B cell (primary cell): Measurements from ENCODE around the gene RIPK1. TPM values are rescaled to one million over a fixed set of nuclear protein-coding genes. Genes with fewer than 3 reads are reported as not detected.
"Not testable (repeated sequence)": the region's sequence is repeated elsewhere in the genome, so short reads cannot be mapped to it uniquely, and the experiment has no call there.

Experiments
- ATAC-seq: fragments of 200-7000 bp; cut with Tn5 transposase; one replicate; pipeline ENCODE4 v1.10.0; 2021; ENCODE audit warnings: low read depth, mild to moderate bottlenecking, moderate number of reproducible peaks, moderate library complexity
- CTCF ChIA-PET: fragments of 350-600 bp; sonication (Branson Sonifier 250); formaldehyde crosslinking; loops from one replicate; lab custom pipeline; 2021; ENCODE audit warnings: antibody characterized with exemption, inconsistent platforms; lab: Charles Lee
- POLR2A ChIA-PET: fragments of 350-600 bp; sonication (Branson Sonifier 250); formaldehyde crosslinking; loops from one replicate; lab custom pipeline; 2021; ENCODE audit warnings: antibody characterized with exemption; lab: Charles Lee
- DNase-seq: peaks from one replicate; pipeline ENCODE4 v3.0.0; 2013
- H2AFZ ChIP-seq: 2 replicates; pipeline ENCODE4 v1.6.1; 2012; ENCODE audit warnings: mild to moderate bottlenecking, low read depth, low read length; ENCODE audit not compliant: insufficient read depth, poor library complexity, severe bottlenecking
- H3K27ac ChIP-seq, 2 donors: 1 replicate in 1 of 2; 2 replicates in 1 of 2; pipeline ENCODE4 v1.5.1; 2012 to 2013; ENCODE audit warnings: low read length in 2 of 2, mild to moderate bottlenecking in 2 of 2, moderate library complexity in 1 of 2
- H3K27me3 ChIP-seq, 4 experiments: fragments of 200-600 bp in 1 of 4; sonication (generic) in 1 of 4; replicated peaks in 1 of 4; 1 replicate in 2 of 4; 2 replicates in 2 of 4; pipeline versions ENCODE4 v1.6.1 to v1.7.0; 2013 to 2016; ENCODE audit warnings: low read length in 3 of 4, mild to moderate bottlenecking in 2 of 4, mixed read lengths in 1 of 4, moderate library complexity in 1 of 4; ENCODE audit not compliant: insufficient read depth in 4 of 4, control insufficient read depth in 3 of 4; ENCODE audit errors: control extremely low read depth in 1 of 4
- H3K36me3 ChIP-seq, 2 experiments: replicated peaks in 1 of 2; 1 replicate in 1 of 2; 2 replicates in 1 of 2; pipeline versions ENCODE4 v1.6.1 to v1.7.1; 2013; ENCODE audit warnings: low read length in 1 of 2; ENCODE audit not compliant: insufficient read depth in 2 of 2, control insufficient read depth in 1 of 2; ENCODE audit errors: control extremely low read depth in 1 of 2, extremely low read depth in 1 of 2
- H3K4me1 ChIP-seq, 2 donors: fragments of 200-600 bp in 1 of 2; sonication (generic) in 1 of 2; 1 replicate in 1 of 2; 2 replicates in 1 of 2; pipeline versions ENCODE4 v1.5.1 to v1.6.1; 2013 to 2017; ENCODE audit warnings: low read length in 2 of 2; ENCODE audit not compliant: control insufficient read depth in 2 of 2, insufficient read depth in 2 of 2
- H3K4me2 ChIP-seq: replicated peaks from 2 replicates; pipeline ENCODE3; 2012; ENCODE audit warnings: mild to moderate bottlenecking, low read depth, low read length; ENCODE audit not compliant: poor library complexity, severe bottlenecking
- H3K4me3 ChIP-seq, 5 experiments: fragments of 200-600 bp in 1 of 5; sonication (generic) in 1 of 5; 1 replicate in 3 of 5; 2 replicates in 2 of 5; pipeline versions ENCODE4 v1.5.1 to v1.7.0; 2011 to 2016; ENCODE audit warnings: low read length in 4 of 5, mild to moderate bottlenecking in 4 of 5, low read depth in 2 of 5, control low read depth in 1 of 5, moderate library complexity in 1 of 5; ENCODE audit not compliant: insufficient read depth in 1 of 5; ENCODE audit errors: control extremely low read depth in 1 of 5, extremely low read depth in 1 of 5
- H3K79me2 ChIP-seq: fragments of 200-600 bp; sonication (generic); one replicate; pipeline ENCODE4 v1.6.0; 2016; ENCODE audit warnings: low read length; ENCODE audit not compliant: control insufficient read depth, insufficient read depth
- H3K9ac ChIP-seq: fragments of 200-600 bp; sonication (generic); 2 replicates; pipeline ENCODE4 v1.6.1; 2017; ENCODE audit warnings: mild to moderate bottlenecking, low read length, moderate library complexity
- H3K9me3 ChIP-seq, 3 donors: one replicate each; pipeline versions ENCODE4 v1.6.1 to v1.7.1; 2013; ENCODE audit warnings: low read length in 2 of 3; ENCODE audit not compliant: control insufficient read depth in 2 of 3, insufficient read depth in 1 of 3; ENCODE audit errors: control extremely low read depth in 1 of 3
- H4K20me1 ChIP-seq: 2 replicates; pipeline ENCODE4 v1.6.0; 2012; ENCODE audit warnings: mild to moderate bottlenecking, low read length; ENCODE audit not compliant: insufficient read depth, control insufficient read depth, poor library complexity, severe bottlenecking
- H3K27ac Mint-ChIP-seq: one replicate; pipeline ENCODE4 v1.8.0; 2021; ENCODE audit warnings: mixed read lengths
- H3K27me3 Mint-ChIP-seq: one replicate; pipeline ENCODE4 v1.8.0; 2021; ENCODE audit warnings: mixed read lengths
- H3K4me1 Mint-ChIP-seq: one replicate; pipeline ENCODE4 v1.8.0; 2021; ENCODE audit warnings: mixed read lengths
- H3K4me3 Mint-ChIP-seq: one replicate; pipeline ENCODE4 v1.8.0; 2021; ENCODE audit warnings: mixed read lengths
- H3K9me3 Mint-ChIP-seq: one replicate; pipeline ENCODE4 v1.8.0; 2022; ENCODE audit warnings: mixed read lengths; ENCODE audit not compliant: insufficient read depth
- CTCF ChIP-seq: fragments of 200-600 bp; IDR thresholded peaks from one replicate; pipeline ENCODE4 v1.8.0; 2022; ENCODE audit warnings: antibody characterized with exemption, mild to moderate bottlenecking
- EZH2 ChIP-seq: IDR thresholded peaks from 2 replicates; pipeline ENCODE4 v1.6.1; 2012; ENCODE audit warnings: borderline replicate concordance, low read depth, mild to moderate bottlenecking, moderate library complexity, low read length; ENCODE audit not compliant: insufficient read depth, poor library complexity, severe bottlenecking
- WGBS: methylation state at CpG from one replicate; pipeline ENCODE4 v1.1.5; 2013; ENCODE audit warnings: missing lambda C conversion rate; ENCODE audit not compliant: insufficient coverage; 5-methylcytosine and 5-hydroxymethylcytosine counted together
- intact Hi-C: fragments of 100-400 bp; cut with micrococcal nuclease; formaldehyde crosslinking; loops from one replicate; pipeline ENCODE4 v1.10.0; 2022
- polyA plus RNA-seq: library from polyadenylated mRNA; depleted of rRNA; stranded (reverse); fragments of >200 nt; gene quantifications from 2 replicates; pipeline ENCODE4 v1.2.3, GENCODE V29; 2012
- total RNA-seq, 2 donors: library from RNA; stranded (reverse); fragments of 120-200 nt in 1 of 2; gene quantifications; 1 replicate in 1 of 2; 2 replicates in 1 of 2; pipeline versions ENCODE4 v1.2.3 to v1.2.4, GENCODE V29; 2013 to 2022

RIPK1 gene
- total and polyA plus RNA-seq, 2 donors (not counting 1 experiment from before 2014, with no cell fraction given), result 7.3 to 26.2 TPM

GRCh38 chr6:3020976-3021598 is 47.2 kb upstream of the RIPK1 start:
- H3K36me3 ChIP-seq, H3K9me3 Mint-ChIP-seq, H3K27me3 Mint-ChIP-seq, DNase-seq, H3K9ac ChIP-seq, H3K79me2 ChIP-seq, H3K27ac ChIP-seq, H3K9me3 ChIP-seq, intact Hi-C loops, ATAC-seq, H3K27me3 ChIP-seq, H3K4me3 ChIP-seq, H3K4me3 Mint-ChIP-seq, H3K4me2 ChIP-seq, H4K20me1 ChIP-seq, H3K27ac Mint-ChIP-seq, H2AFZ ChIP-seq: not testable (repeated sequence)
- no CpG with 5 or more reads among the region's 2 CpGs for whole genome bisulfite sequencing
- CTCF ChIA-PET, result interaction anchor here (1.4 to 3.0 kb wide), 3 partner anchors 11 to 22 kb away, joined by 5 to 16 read pairs (median 5); partner anchors contain the start of gene NQO2
- POLR2A ChIA-PET, result interaction anchor here (0.7 kb wide), 1 partner anchor 175 kb away, joined by 3 read pairs; no protein-coding TSS in a partner anchor
- H3K4me1 Mint-ChIP-seq, result peaks cover 29% of the 10 kb centered on the region
- peaks cover 32 to 38% of the 10 kb centered on the region in 2 donors for H3K4me1 ChIP-seq

GRCh38 chr6:3022765-3023662 is 45.3 kb upstream of the RIPK1 start:
- Histone ChIP-seq H3K27me3 (peaks cover 0 to 4% (median 0%) of the 10 kb centered on the region in 4 experiments), H3K9ac (peak overlapping the region; percentile 64), H3K4me1 (peaks cover 51 to 57% of the 10 kb centered on the region in 2 donors), H3K79me2 (no peaks in the 10 kb centered on the region), H3K9me3 (no peaks in the 10 kb centered on the region), H4K20me1 (no peaks in the 10 kb centered on the region), H3K4me3 (peak overlapping the region; percentile 45 to 88 (median 63)), H2AFZ (peak overlapping the region; percentile 55), H3K4me2 (peak overlapping the region; percentile 86), H3K36me3 (no peaks in the 10 kb centered on the region), H3K27ac (peak overlapping the region in 1 of 2 donors; percentile 26)
- WGBS, result 14% methylated on average over 24 of the region's 26 CpGs
- Mint-ChIP-seq H3K4me1 (peaks cover 44% of the 10 kb centered on the region), H3K9me3 (no peaks in the 10 kb centered on the region), H3K4me3 (peak overlapping the region; percentile 91), H3K27me3 (peaks cover 5% of the 10 kb centered on the region), H3K27ac (peak overlapping the region; percentile 74)
- ChIA-PET CTCF (interaction anchor here (0.6 to 6.4 kb wide), 8 partner anchors 15 to 444 kb away, joined by 3 to 63 read pairs (median 4); partner anchors contain the start of gene NQO2), POLR2A (interaction anchor here (0.5 to 3.2 kb wide), 4 partner anchors 24 to 225 kb away, joined by 3 to 11 read pairs (median 6); partner anchors contain the start of gene RIPK1)
- intact Hi-C loops, result loop anchor here (1.0 kb wide), 1 partner anchor 24 kb away; the partner anchor contains the start of gene NQO2
- no peak for ATAC-seq
- TF ChIP-seq CTCF (no peak), EZH2 (no peak)
- DNase-seq, result peak; percentile 17
